Measurements from ENCODE around the gene SLC16A13. TPM values are rescaled to one million over a fixed set of nuclear protein-coding genes. Genes with fewer than 3 reads are reported as not detected.
"Not testable (repeated sequence)": the region's sequence is repeated elsewhere in the genome, so short reads cannot be mapped to it uniquely, and the experiment has no call there.

SLC16A13 gene
- total RNA-seq, 1 experiment from 2014 or later = 5.3 TPM

GRCh38 chr17:7024402-7024785, 11.4 kb upstream of the SLC16A13 start:
- no peak for DNase-seq (ENCODE audit: low spot score)
- in situ Hi-C loops (cut with HindIII; ENCODE audit: low sequenced_read_pairs) = no loop called here

- in situ Hi-C loops (cut with HindIII; ENCODE audit: low sequenced_read_pairs) = no loop called here
Observed at GRCh38 chr17:7025245-7025644, 10.6 kb upstream of the SLC16A13 start.

GRCh38 chr17:7026471-7027115, 9.2 kb upstream of the SLC16A13 start:
- in situ Hi-C loops (cut with HindIII; ENCODE audit: low sequenced_read_pairs) = no loop called here
- no peak for DNase-seq (ENCODE audit: low spot score)

More at GRCh38 chr17:7025245-7025644, 10.6 kb upstream of the SLC16A13 start:
- no peak for DNase-seq (ENCODE audit: low spot score)

GRCh38 chr17:7027335-7027734, 8.5 kb upstream of the SLC16A13 start:
- no peak for DNase-seq (ENCODE audit: low spot score)
- in situ Hi-C loops (cut with HindIII; ENCODE audit: low sequenced_read_pairs) = no loop called here

- no peak for DNase-seq (ENCODE audit: low spot score)
- in situ Hi-C loops (cut with HindIII; ENCODE audit: low sequenced_read_pairs) = no loop called here
Observed at GRCh38 chr17:7029096-7029495, 6.7 kb upstream of the SLC16A13 start.

- no peak for DNase-seq (ENCODE audit: low spot score)
- in situ Hi-C loops (cut with HindIII; ENCODE audit: low sequenced_read_pairs) = no loop called here
Observed at GRCh38 chr17:7029659-7030058, 6.2 kb upstream of the SLC16A13 start.

- in situ Hi-C loops (cut with HindIII; ENCODE audit: low sequenced_read_pairs) = loop anchor here (5.0 kb wide), 1 partner anchor 82 kb away; no protein-coding TSS in a partner anchor
- DNase-seq (ENCODE audit: low spot score) = no peak
Observed at GRCh38 chr17:7034955-7035590, 742 bp upstream of the SLC16A13 start.

GRCh38 chr17:7038025-7038862, 2.4 kb downstream of the SLC16A13 start:
- in situ Hi-C loops (cut with HindIII; ENCODE audit: low sequenced_read_pairs) = loop anchor here (5.0 kb wide), 1 partner anchor 79 kb away; no protein-coding TSS in a partner anchor
- no peak for DNase-seq (ENCODE audit: low spot score)

GRCh38 chr17:7039832-7040231, 4.0 kb downstream of the SLC16A13 start:
- in situ Hi-C loops (cut with HindIII; ENCODE audit: low sequenced_read_pairs) = loop anchor here (5.0 kb wide), 1 partner anchor 77 kb away; no protein-coding TSS in a partner anchor

GRCh38 chr17:7041607-7042500, 6.0 kb downstream of the SLC16A13 start:
- in situ Hi-C loops (cut with HindIII; ENCODE audit: low sequenced_read_pairs) = no loop called here
- DNase-seq (ENCODE audit: low spot score) = no peak

More at GRCh38 chr17:7039832-7040231, 4.0 kb downstream of the SLC16A13 start:
- DNase-seq (ENCODE audit: low spot score) = no peak

GRCh38 chr17:7042501-7043181, 6.8 kb downstream of the SLC16A13 start:
- in situ Hi-C loops (cut with HindIII; ENCODE audit: low sequenced_read_pairs) = no loop called here
- peak; percentile 31 for DNase-seq (ENCODE audit: low spot score)

GRCh38 chr17:7043182-7043496, 7.3 kb downstream of the SLC16A13 start:
- in situ Hi-C loops (cut with HindIII; ENCODE audit: low sequenced_read_pairs) = no loop called here
- DNase-seq (ENCODE audit: low spot score) = peak; percentile 12

GRCh38 chr17:7043497-7044198, 7.8 kb downstream of the SLC16A13 start, which contains the start of gene SLC16A11:
TSS of gene SLC16A11 (minus strand) at chr17:7044092. CDS start at chr17:7043513, 579 bp downstream.
- DNase-seq (ENCODE audit: low spot score) = peak; percentile 41
- in situ Hi-C loops (cut with HindIII; ENCODE audit: low sequenced_read_pairs) = no loop called here

GRCh38 chr17:7045492-7046126, 9.8 kb downstream of the SLC16A13 start:
- in situ Hi-C loops (cut with HindIII; ENCODE audit: low sequenced_read_pairs) = no loop called here
- peak; percentile 93 for DNase-seq (ENCODE audit: low spot score)

GRCh38 chr17:7046127-7046724, 10.4 kb downstream of the SLC16A13 start:
- in situ Hi-C loops (cut with HindIII; ENCODE audit: low sequenced_read_pairs) = no loop called here
- DNase-seq (ENCODE audit: low spot score) = peak; percentile 89

- peak; percentile 88 for DNase-seq (ENCODE audit: low spot score)
- in situ Hi-C loops (cut with HindIII; ENCODE audit: low sequenced_read_pairs) = not testable (repeated sequence)
Observed at GRCh38 chr17:7046725-7047397, 11.0 kb downstream of the SLC16A13 start.
